GM12878 (cell line): ENCODE data around the gene NOL12.

Experiments used
- BHLHE40 ChIP-seq, 2 experiments: fragments of 450-650 bp in 1 of 2; IDR thresholded peaks; 2 replicates each; pipeline ENCODE4 v1.6.1; 2011 to 2017; ENCODE audit warnings: low read depth in 2 of 2, borderline replicate concordance in 1 of 2, improper control_type of control experiment in 1 of 2, low read length in 1 of 2, mild to moderate bottlenecking in 1 of 2
- EZH2 ChIP-seq: IDR thresholded peaks from 2 replicates; pipeline ENCODE4 v1.6.1; 2012; ENCODE audit warnings: low read depth, mild to moderate bottlenecking, control low read depth, inconsistent platforms, low read length, borderline replicate concordance; ENCODE audit not compliant: control insufficient read depth
- FOS ChIP-seq: IDR thresholded peaks from 3 replicates; pipeline ENCODE4 v1.6.1; 2011; ENCODE audit warnings: borderline replicate concordance; ENCODE audit not compliant: insufficient read length; ENCODE audit errors: extremely low read depth
- FOXM1 ChIP-seq: IDR thresholded peaks from 2 replicates; pipeline ENCODE4 v1.6.1; 2012; ENCODE audit warnings: low read depth, mild to moderate bottlenecking, inconsistent platforms, low read length, moderate library complexity
- GABPA ChIP-seq: IDR thresholded peaks from 2 replicates; pipeline ENCODE4 v1.6.1; 2014; ENCODE audit warnings: antibody characterized with exemption, low read depth, mild to moderate bottlenecking, inconsistent platforms
- MYC ChIP-seq: IDR thresholded peaks from 2 replicates; pipeline ENCODE4 v1.6.1; 2011; ENCODE audit warnings: mild to moderate bottlenecking, low read length, moderate library complexity, inconsistent platforms; ENCODE audit not compliant: insufficient read depth, insufficient replicate concordance, insufficient read length, severe bottlenecking
- NFIC ChIP-seq: IDR thresholded peaks from 2 replicates; pipeline ENCODE4 v1.6.1; 2012; ENCODE audit warnings: low read depth, mild to moderate bottlenecking, inconsistent platforms, low read length, moderate library complexity
- POLR2AphosphoS2 ChIP-seq: IDR thresholded peaks from 2 replicates; pipeline ENCODE4 v1.6.1; 2011; ENCODE audit warnings: low read depth, mild to moderate bottlenecking, low read length, improper control_type of control experiment, moderate library complexity
- TAF1 ChIP-seq: IDR thresholded peaks from 2 replicates; pipeline ENCODE4 v1.6.1; 2011; ENCODE audit warnings: mild to moderate bottlenecking, low read depth, low read length, borderline replicate concordance
- YY1 ChIP-seq: IDR thresholded peaks from 2 replicates; pipeline ENCODE4 v1.6.1; 2011; ENCODE audit warnings: low read depth, mild to moderate bottlenecking, low read length
- TF ChIP-seq, protein P1 (sequence below), 3 experiments: IDR thresholded peaks in 2 of 3; conservative IDR thresholded peaks in 1 of 3; 2 replicates each; pipeline ENCODE4 v1.5.1; 2011; ENCODE audit warnings: low read depth in 3 of 3, low read length in 3 of 3, mild to moderate bottlenecking in 3 of 3, control low read depth in 2 of 3, moderate library complexity in 2 of 3, inconsistent platforms in 1 of 3, mixed read lengths in 1 of 3; ENCODE audit not compliant: control insufficient read depth in 2 of 3, insufficient read depth in 1 of 3; ENCODE audit errors: extremely low read depth in 1 of 3
- TF ChIP-seq, protein P2 (sequence below): fragments of 450-650 bp; IDR thresholded peaks from 2 replicates; pipeline ENCODE4 v1.6.1; 2017; ENCODE audit warnings: mild to moderate bottlenecking
- TF ChIP-seq, protein P3 (sequence below): fragments of 450-650 bp; formaldehyde crosslinking; IDR thresholded peaks from 2 replicates; pipeline ENCODE4 v1.4.0; 2022; ENCODE audit warnings: mild to moderate bottlenecking, moderate library complexity
- TF ChIP-seq, protein P4 (sequence below): IDR thresholded peaks from 2 replicates; pipeline ENCODE4 v1.6.1; 2011; ENCODE audit warnings: borderline replicate concordance, low read depth, mild to moderate bottlenecking, moderate library complexity, mixed read lengths, low read length; ENCODE audit not compliant: insufficient read depth; ENCODE audit errors: extremely low read length

DNA sequence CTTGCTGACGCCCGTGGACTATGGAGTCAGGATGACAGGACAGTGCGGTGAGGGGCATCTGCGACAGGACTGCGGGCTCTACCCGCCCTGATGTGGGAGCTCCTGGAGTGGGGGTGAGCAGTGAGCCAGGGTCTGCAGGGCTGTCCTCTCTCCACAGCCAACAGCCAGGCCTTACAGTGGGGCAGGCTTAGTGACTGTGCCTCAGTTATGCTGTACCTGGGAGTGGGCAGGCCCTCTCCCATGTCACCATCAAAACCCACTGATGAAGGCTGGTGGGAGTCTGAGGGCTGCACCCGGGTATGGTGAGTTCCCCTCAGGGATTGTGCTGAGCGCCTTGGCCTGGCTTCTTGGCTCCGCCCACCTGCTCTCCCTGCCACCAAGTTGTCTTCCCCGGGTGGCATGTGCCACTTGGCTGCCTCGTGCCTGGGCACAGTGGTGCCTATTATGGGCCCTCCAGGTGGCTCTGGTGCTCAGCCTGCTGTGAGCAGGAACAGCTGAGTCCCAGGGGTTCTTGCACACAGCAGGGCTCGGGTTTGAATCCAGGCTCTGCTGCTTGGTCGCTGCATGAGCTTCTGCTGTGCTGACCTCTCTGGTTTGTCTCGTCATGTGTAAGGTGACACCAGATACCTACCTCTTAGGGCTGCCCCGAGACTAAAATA is 6.6 kb downstream of the NOL12 start:
- TF ChIP-seq, protein P1, sequence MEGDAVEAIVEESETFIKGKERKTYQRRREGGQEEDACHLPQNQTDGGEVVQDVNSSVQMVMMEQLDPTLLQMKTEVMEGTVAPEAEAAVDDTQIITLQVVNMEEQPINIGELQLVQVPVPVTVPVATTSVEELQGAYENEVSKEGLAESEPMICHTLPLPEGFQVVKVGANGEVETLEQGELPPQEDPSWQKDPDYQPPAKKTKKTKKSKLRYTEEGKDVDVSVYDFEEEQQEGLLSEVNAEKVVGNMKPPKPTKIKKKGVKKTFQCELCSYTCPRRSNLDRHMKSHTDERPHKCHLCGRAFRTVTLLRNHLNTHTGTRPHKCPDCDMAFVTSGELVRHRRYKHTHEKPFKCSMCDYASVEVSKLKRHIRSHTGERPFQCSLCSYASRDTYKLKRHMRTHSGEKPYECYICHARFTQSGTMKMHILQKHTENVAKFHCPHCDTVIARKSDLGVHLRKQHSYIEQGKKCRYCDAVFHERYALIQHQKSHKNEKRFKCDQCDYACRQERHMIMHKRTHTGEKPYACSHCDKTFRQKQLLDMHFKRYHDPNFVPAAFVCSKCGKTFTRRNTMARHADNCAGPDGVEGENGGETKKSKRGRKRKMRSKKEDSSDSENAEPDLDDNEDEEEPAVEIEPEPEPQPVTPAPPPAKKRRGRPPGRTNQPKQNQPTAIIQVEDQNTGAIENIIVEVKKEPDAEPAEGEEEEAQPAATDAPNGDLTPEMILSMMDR (IDR thresholded peaks at IDR 0.05 in 2 of 3, conservative IDR thresholded peaks at IDR 0.05 in 1 of 3; ENCODE audit: control insufficient read depth in 2 of 3, extremely low read depth in 1 of 3, insufficient read depth in 1 of 3, low read depth in 3 of 3, low read length in 3 of 3), result no peak
- TF ChIP-seq, protein P2, sequence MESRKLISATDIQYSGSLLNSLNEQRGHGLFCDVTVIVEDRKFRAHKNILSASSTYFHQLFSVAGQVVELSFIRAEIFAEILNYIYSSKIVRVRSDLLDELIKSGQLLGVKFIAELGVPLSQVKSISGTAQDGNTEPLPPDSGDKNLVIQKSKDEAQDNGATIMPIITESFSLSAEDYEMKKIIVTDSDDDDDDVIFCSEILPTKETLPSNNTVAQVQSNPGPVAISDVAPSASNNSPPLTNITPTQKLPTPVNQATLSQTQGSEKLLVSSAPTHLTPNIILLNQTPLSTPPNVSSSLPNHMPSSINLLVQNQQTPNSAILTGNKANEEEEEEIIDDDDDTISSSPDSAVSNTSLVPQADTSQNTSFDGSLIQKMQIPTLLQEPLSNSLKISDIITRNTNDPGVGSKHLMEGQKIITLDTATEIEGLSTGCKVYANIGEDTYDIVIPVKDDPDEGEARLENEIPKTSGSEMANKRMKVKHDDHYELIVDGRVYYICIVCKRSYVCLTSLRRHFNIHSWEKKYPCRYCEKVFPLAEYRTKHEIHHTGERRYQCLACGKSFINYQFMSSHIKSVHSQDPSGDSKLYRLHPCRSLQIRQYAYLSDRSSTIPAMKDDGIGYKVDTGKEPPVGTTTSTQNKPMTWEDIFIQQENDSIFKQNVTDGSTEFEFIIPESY, result no peak
- TF ChIP-seq MYC (no peak), POLR2AphosphoS2 (no peak), BHLHE40 (IDR thresholded peaks at IDR 0.05; ENCODE audit: borderline replicate concordance in 1 of 2, low read depth in 2 of 2, low read length in 1 of 2) (no peak), GABPA (no peak), TAF1 (no peak), FOS (no peak), FOXM1 (no peak), NFIC (no peak), YY1 (no peak), EZH2 (no peak)
- TF ChIP-seq, protein P3, sequence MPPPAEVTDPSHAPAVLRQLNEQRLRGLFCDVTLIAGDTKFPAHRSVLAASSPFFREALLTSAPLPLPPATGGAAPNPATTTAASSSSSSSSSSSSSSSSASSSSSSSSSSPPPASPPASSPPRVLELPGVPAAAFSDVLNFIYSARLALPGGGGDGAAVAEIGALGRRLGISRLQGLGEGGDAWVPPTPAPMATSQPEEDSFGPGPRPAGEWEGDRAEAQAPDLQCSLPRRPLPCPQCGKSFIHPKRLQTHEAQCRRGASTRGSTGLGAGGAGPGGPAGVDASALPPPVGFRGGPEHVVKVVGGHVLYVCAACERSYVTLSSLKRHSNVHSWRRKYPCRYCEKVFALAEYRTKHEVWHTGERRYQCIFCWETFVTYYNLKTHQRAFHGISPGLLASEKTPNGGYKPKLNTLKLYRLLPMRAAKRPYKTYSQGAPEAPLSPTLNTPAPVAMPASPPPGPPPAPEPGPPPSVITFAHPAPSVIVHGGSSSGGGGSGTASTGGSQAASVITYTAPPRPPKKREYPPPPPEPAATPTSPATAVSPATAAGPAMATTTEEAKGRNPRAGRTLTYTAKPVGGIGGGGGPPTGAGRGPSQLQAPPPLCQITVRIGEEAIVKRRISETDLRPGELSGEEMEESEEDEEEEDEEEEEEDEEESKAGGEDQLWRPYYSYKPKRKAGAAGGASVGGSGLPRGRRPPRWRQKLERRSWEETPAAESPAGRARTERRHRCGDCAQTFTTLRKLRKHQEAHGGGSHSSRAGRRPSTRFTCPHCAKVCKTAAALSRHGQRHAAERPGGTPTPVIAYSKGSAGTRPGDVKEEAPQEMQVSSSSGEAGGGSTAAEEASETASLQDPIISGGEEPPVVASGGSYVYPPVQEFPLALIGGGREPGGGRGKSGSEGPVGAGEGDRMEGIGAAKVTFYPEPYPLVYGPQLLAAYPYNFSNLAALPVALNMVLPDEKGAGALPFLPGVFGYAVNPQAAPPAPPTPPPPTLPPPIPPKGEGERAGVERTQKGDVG (CRISPR knock-in tag), result no peak
- TF ChIP-seq, protein P4, sequence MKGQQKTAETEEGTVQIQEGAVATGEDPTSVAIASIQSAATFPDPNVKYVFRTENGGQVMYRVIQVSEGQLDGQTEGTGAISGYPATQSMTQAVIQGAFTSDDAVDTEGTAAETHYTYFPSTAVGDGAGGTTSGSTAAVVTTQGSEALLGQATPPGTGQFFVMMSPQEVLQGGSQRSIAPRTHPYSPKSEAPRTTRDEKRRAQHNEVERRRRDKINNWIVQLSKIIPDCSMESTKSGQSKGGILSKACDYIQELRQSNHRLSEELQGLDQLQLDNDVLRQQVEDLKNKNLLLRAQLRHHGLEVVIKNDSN, result no peak
